Loucy (cell line): ENCODE measurements around the gene VANGL1.

Experiments
- CTCF ChIP-seq: fragments of 200-600 bp; sonication (generic); conservative IDR thresholded peaks from 2 replicates; pipeline ENCODE4 v1.5.1; 2014; ENCODE audit warnings: mild to moderate bottlenecking, antibody characterized with exemption, low read length
- EZH2phosphoT487 ChIP-seq: fragments of 200-600 bp; IDR thresholded peaks from 2 replicates; pipeline ENCODE4 v1.6.1; 2018; ENCODE audit warnings: antibody characterized with exemption, mild to moderate bottlenecking, moderate library complexity, borderline replicate concordance

GRCh38 chr1:115630342-115630741, 11.4 kb upstream of the VANGL1 start:
- TF ChIP-seq CTCF (no peak), EZH2phosphoT487 (no peak)
